ENCODE data around the gene RET. TPM values are rescaled to one million over a fixed set of nuclear protein-coding genes. Genes with fewer than 3 reads are reported as not detected.

Gene RET
- total RNA-seq, 1 experiment from 2014 or later = 68.0 TPM

GRCh38 chr10:43123361-43124093 is 46.7 kb downstream of the RET start:
- no peaks in the 10 kb centered on the region for H3K4me1 ChIP-seq (ENCODE audit: insufficient read depth, low read length, poor library complexity, severe bottlenecking)
- CTCF ChIA-PET = no interaction called here
- intact Hi-C loops (cut with micrococcal nuclease; ENCODE audit: unreplicated experiment) = no loop called here

GRCh38 chr10:43124094-43124521 is 47.2 kb downstream of the RET start:
- no TSS peak for BruUV-seq (replicated peaks)
- intact Hi-C loops (cut with micrococcal nuclease; ENCODE audit: unreplicated experiment) = no loop called here
- ChIA-PET POLR2A (ENCODE audit: low non-redundant PET) (no interaction called here), CTCF (no interaction called here)
- TF ChIP-seq CTCF (conservative IDR thresholded peaks at IDR 0.05; ENCODE audit: low read depth, low read length) = no peak
- TF ChIP-seq EZH2 (IDR thresholded peaks at IDR 0.05; ENCODE audit: borderline replicate concordance, low read depth, low read length, poor library complexity, severe bottlenecking) = no peak
- Histone ChIP-seq H3K27me3 (replicated peaks; ENCODE audit: insufficient read depth, low read depth, low read length, poor library complexity) (no peaks in the 10 kb centered on the region), H3K4me3 (ENCODE audit: low read depth, low read length, poor library complexity, severe bottlenecking) (no peak overlapping the region), H3K9me3 (ENCODE audit: low read depth, low read length, poor library complexity, severe bottlenecking) (no peaks in the 10 kb centered on the region), H3K4me1 (ENCODE audit: insufficient read depth, low read length, poor library complexity, severe bottlenecking) (no peaks in the 10 kb centered on the region), H3K27ac (ENCODE audit: low read depth, low read length, poor library complexity, severe bottlenecking) (no peak overlapping the region), H3K36me3 (ENCODE audit: insufficient read depth, low read length, poor library complexity, severe bottlenecking) (no peaks in the 10 kb centered on the region)
- DNase-seq (ENCODE audit: low spot score) = no peak

More at GRCh38 chr10:43123361-43124093, 46.7 kb downstream of the RET start:
- DNase-seq (ENCODE audit: low spot score) = no peak
- no TSS peak for BruUV-seq (replicated peaks)
- H3K27ac ChIP-seq (ENCODE audit: low read depth, low read length, poor library complexity, severe bottlenecking) = no peak overlapping the region
- no peak overlapping the region for H3K4me3 ChIP-seq (ENCODE audit: low read depth, low read length, poor library complexity, severe bottlenecking)
- POLR2A ChIA-PET (ENCODE audit: low non-redundant PET) = no interaction called here
- no peaks in the 10 kb centered on the region for H3K36me3 ChIP-seq (ENCODE audit: insufficient read depth, low read length, poor library complexity, severe bottlenecking)
- no peak for TF ChIP-seq CTCF (conservative IDR thresholded peaks at IDR 0.05; ENCODE audit: low read depth, low read length)
- no peak for TF ChIP-seq EZH2 (IDR thresholded peaks at IDR 0.05; ENCODE audit: borderline replicate concordance, low read depth, low read length, poor library complexity, severe bottlenecking)
- H3K9me3 ChIP-seq (ENCODE audit: low read depth, low read length, poor library complexity, severe bottlenecking) = no peaks in the 10 kb centered on the region
- no peaks in the 10 kb centered on the region for H3K27me3 ChIP-seq (replicated peaks; ENCODE audit: insufficient read depth, low read depth, low read length, poor library complexity)

- ChIA-PET POLR2A (ENCODE audit: low non-redundant PET) (no interaction called here), CTCF (no interaction called here)
- H3K27ac ChIP-seq (ENCODE audit: low read depth, low read length, poor library complexity, severe bottlenecking) = no peak overlapping the region
- no peak for DNase-seq (ENCODE audit: low spot score)
- no peak overlapping the region for H3K4me3 ChIP-seq (ENCODE audit: low read depth, low read length, poor library complexity, severe bottlenecking)
- no peaks in the 10 kb centered on the region for H3K4me1 ChIP-seq (ENCODE audit: insufficient read depth, low read length, poor library complexity, severe bottlenecking)
- no peak for TF ChIP-seq CTCF (conservative IDR thresholded peaks at IDR 0.05; ENCODE audit: low read depth, low read length)
- TF ChIP-seq EZH2 (IDR thresholded peaks at IDR 0.05; ENCODE audit: borderline replicate concordance, low read depth, low read length, poor library complexity, severe bottlenecking) = no peak
- no TSS peak for BruUV-seq (replicated peaks)
- no peaks in the 10 kb centered on the region for H3K27me3 ChIP-seq (replicated peaks; ENCODE audit: insufficient read depth, low read depth, low read length, poor library complexity)
- intact Hi-C loops (cut with micrococcal nuclease; ENCODE audit: unreplicated experiment) = no loop called here
- H3K9me3 ChIP-seq (ENCODE audit: low read depth, low read length, poor library complexity, severe bottlenecking) = no peaks in the 10 kb centered on the region
- H3K36me3 ChIP-seq (ENCODE audit: insufficient read depth, low read length, poor library complexity, severe bottlenecking) = no peaks in the 10 kb centered on the region
These were observed 47.9 kb downstream of the RET start for GRCh38 chr10:43124574-43125273.
